HEK293 (cell line): ENCODE results near the gene ECPAS.

ENCODE experiments used
- PRDM2 ChIP-seq: fragments of 450-650 bp; formaldehyde crosslinking; IDR thresholded peaks from 2 replicates; pipeline ENCODE4 v1.5.1; 2016; ENCODE audit warnings: missing biosample characterization, missing genetic modification characterization, borderline replicate concordance
- PRDM6 ChIP-seq: fragments of 450-650 bp; formaldehyde crosslinking; IDR thresholded peaks from 2 replicates; pipeline ENCODE4 v1.5.1; 2017; ENCODE audit warnings: missing biosample characterization, missing genetic modification characterization
- SP2 ChIP-seq: fragments of 450-650 bp; formaldehyde crosslinking; IDR thresholded peaks from 2 replicates; pipeline ENCODE4 v1.5.1; 2016; ENCODE audit warnings: missing biosample characterization, missing genetic modification characterization
- SP3 ChIP-seq: fragments of 450-650 bp; formaldehyde crosslinking; IDR thresholded peaks from 2 replicates; pipeline ENCODE4 v1.5.1; 2016; ENCODE audit warnings: missing biosample characterization, missing genetic modification characterization
- ZBTB10 ChIP-seq: fragments of 450-650 bp; formaldehyde crosslinking; IDR thresholded peaks from 2 replicates; pipeline ENCODE4 v1.5.1; 2016; ENCODE audit warnings: missing biosample characterization, missing genetic modification characterization
- ZBTB20 ChIP-seq: fragments of 450-650 bp; formaldehyde crosslinking; IDR thresholded peaks from 2 replicates; pipeline ENCODE4 v1.5.1; 2016; ENCODE audit warnings: missing biosample characterization, missing genetic modification characterization
- ZBTB21 ChIP-seq: fragments of 450-650 bp; formaldehyde crosslinking; IDR thresholded peaks from 2 replicates; pipeline ENCODE4 v1.5.1; 2017; ENCODE audit warnings: missing biosample characterization, missing genetic modification characterization
- ZBTB49 ChIP-seq: fragments of 450-650 bp; formaldehyde crosslinking; IDR thresholded peaks from 2 replicates; pipeline ENCODE4 v1.5.1; 2016; ENCODE audit warnings: missing biosample characterization, missing genetic modification characterization, low read depth
- ZNF132 ChIP-seq: fragments of 450-650 bp; formaldehyde crosslinking; IDR thresholded peaks from 2 replicates; pipeline ENCODE4 v1.5.1; 2017; ENCODE audit warnings: missing biosample characterization, missing genetic modification characterization, borderline replicate concordance
- ZNF223 ChIP-seq: fragments of 450-650 bp; formaldehyde crosslinking; IDR thresholded peaks from 2 replicates; pipeline ENCODE4 v1.5.1; 2016; ENCODE audit warnings: missing biosample characterization, missing genetic modification characterization
- ZNF23 ChIP-seq: fragments of 450-650 bp; formaldehyde crosslinking; IDR thresholded peaks from 2 replicates; pipeline ENCODE4 v1.5.1; 2016; ENCODE audit warnings: missing biosample characterization, missing genetic modification characterization, borderline replicate concordance
- ZNF335 ChIP-seq: fragments of 450-650 bp; formaldehyde crosslinking; conservative IDR thresholded peaks from 2 replicates; pipeline ENCODE4 v1.5.1; 2016; ENCODE audit warnings: missing biosample characterization, missing genetic modification characterization
- ZNF518A ChIP-seq: fragments of 450-650 bp; formaldehyde crosslinking; conservative IDR thresholded peaks from 2 replicates; pipeline ENCODE4 v1.5.1; 2016; ENCODE audit warnings: low read depth, missing biosample characterization, missing genetic modification characterization
- ZNF549 ChIP-seq: fragments of 450-650 bp; IDR thresholded peaks from 2 replicates; pipeline ENCODE4 v1.5.1; 2018; ENCODE audit warnings: missing biosample characterization, missing genetic modification characterization, mild to moderate bottlenecking, inconsistent platforms, moderate library complexity
- ZNF707 ChIP-seq: fragments of 450-650 bp; formaldehyde crosslinking; IDR thresholded peaks from 2 replicates; pipeline ENCODE4 v1.5.1; 2016; ENCODE audit warnings: missing biosample characterization, missing genetic modification characterization
- ZNF785 ChIP-seq: fragments of 450-650 bp; formaldehyde crosslinking; IDR thresholded peaks from 2 replicates; pipeline ENCODE4 v1.5.1; 2016; ENCODE audit warnings: missing biosample characterization, missing genetic modification characterization
- ZSCAN4 ChIP-seq: fragments of 450-650 bp; formaldehyde crosslinking; IDR thresholded peaks from 2 replicates; pipeline ENCODE4 v1.5.1; 2017; ENCODE audit warnings: missing biosample characterization, missing genetic modification characterization
- TF ChIP-seq, protein P1 (sequence below): fragments of 450-650 bp; formaldehyde crosslinking; IDR thresholded peaks from 2 replicates; pipeline ENCODE4 v1.5.1; 2016; ENCODE audit warnings: missing biosample characterization, missing genetic modification characterization

The ECPAS gene

GRCh38 chr9:111484572-111484894 is 350 bp upstream of the ECPAS start (continued):
- TF ChIP-seq SP3 (no peak), ZNF785 (tag by site-specific recombination) (no peak), ZBTB21 (tag by site-specific recombination) (no peak), ZNF518A (tag by site-specific recombination) (no peak), ZNF549 (tag by site-specific recombination) (no peak), ZNF223 (tag by site-specific recombination) (no peak), ZNF23 (no peak), SP2 (tag by site-specific recombination) (no peak), ZNF132 (tag by site-specific recombination) (no peak), ZNF335 (tag by site-specific recombination) (peak; percentile 79), ZBTB10 (0 out of 2 replicates have a peak, but pooled peaks have one; percentile 1), ZBTB20 (tag by site-specific recombination) (peak; percentile 56; the same call in 1 of the 2 replicates), PRDM2 (tag by site-specific recombination) (no peak), ZNF707 (tag by site-specific recombination) (no peak), ZBTB49 (tag by site-specific recombination) (no peak), ZSCAN4 (no peak), PRDM6 (tag by site-specific recombination) (no peak)
- TF ChIP-seq, protein P1, sequence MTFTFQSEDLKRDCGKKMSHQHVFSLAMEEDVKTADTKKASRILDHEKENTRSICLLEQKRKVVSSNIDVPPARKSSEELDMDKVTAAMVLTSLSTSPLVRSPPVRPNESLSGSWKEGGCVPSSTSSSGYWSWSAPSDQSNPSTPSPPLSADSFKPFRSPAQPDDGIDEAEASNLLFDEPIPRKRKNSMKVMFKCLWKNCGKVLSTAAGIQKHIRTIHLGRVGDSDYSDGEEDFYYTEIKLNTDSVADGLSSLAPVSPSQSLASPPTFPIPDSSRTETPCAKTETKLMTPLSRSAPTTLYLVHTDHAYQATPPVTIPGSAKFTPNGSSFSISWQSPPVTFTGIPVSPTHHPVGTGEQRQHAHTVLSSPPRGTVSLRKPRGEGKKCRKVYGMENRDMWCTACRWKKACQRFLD (tag by site-specific recombination), result no peak
